Coronary artery (tissue), 2 donors: ENCODE measurements around the gene COMP.

Source experiments
- DNase-seq: peaks from one replicate; pipeline ENCODE4 v3.0.0-alpha.2; 2017; ENCODE audit warnings: low spot score
- H3K27ac ChIP-seq, 2 donors: fragments of 200-600 bp; sonication (generic); one replicate each; pipeline ENCODE4 v1.5.1; 2016 to 2019
- H3K4me3 ChIP-seq: fragments of 200-600 bp; sonication (generic); 2 replicates; pipeline ENCODE4 v1.5.1; 2016; ENCODE audit warnings: mild to moderate bottlenecking, moderate library complexity
- CTCF ChIP-seq: fragments of 200-600 bp; sonication (generic); IDR thresholded peaks from one replicate; pipeline ENCODE4 v1.5.1; 2019; ENCODE audit warnings: antibody characterized with exemption

The COMP gene

GRCh38 chr19:18777301-18778075, 13.6 kb downstream of the COMP start:
- Histone ChIP-seq H3K4me3 (no peak overlapping the region), H3K27ac (no peak overlapping the region)
- no peak for DNase-seq
- TF ChIP-seq CTCF, result no peak

- Histone ChIP-seq H3K4me3 (no peak overlapping the region), H3K27ac (no peak overlapping the region)
- DNase-seq, result no peak
- no peak for TF ChIP-seq CTCF
These were observed 14.4 kb downstream of the COMP start for GRCh38 chr19:18776736-18777135.

DNA sequence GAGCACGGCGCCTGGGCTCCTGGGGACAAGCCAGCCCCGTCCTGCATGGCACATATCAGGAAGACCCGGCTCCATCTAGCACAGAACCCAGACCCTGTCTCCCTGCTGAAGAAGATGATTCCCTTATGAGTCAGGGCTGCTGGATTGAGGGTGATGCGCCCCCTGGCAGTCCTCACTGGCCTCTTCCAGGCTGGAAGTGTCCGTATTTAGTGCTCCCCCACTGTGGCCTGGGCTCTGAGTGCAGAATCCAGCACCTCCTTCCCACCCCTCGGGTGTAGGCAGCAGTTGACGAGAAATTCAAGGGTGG, 14.9 kb downstream of the COMP start:
- no peak overlapping the region for H3K4me3 ChIP-seq
- no peak for DNase-seq
- H3K27ac ChIP-seq, result no peak overlapping the region
- TF ChIP-seq CTCF, result no peak

DNA sequence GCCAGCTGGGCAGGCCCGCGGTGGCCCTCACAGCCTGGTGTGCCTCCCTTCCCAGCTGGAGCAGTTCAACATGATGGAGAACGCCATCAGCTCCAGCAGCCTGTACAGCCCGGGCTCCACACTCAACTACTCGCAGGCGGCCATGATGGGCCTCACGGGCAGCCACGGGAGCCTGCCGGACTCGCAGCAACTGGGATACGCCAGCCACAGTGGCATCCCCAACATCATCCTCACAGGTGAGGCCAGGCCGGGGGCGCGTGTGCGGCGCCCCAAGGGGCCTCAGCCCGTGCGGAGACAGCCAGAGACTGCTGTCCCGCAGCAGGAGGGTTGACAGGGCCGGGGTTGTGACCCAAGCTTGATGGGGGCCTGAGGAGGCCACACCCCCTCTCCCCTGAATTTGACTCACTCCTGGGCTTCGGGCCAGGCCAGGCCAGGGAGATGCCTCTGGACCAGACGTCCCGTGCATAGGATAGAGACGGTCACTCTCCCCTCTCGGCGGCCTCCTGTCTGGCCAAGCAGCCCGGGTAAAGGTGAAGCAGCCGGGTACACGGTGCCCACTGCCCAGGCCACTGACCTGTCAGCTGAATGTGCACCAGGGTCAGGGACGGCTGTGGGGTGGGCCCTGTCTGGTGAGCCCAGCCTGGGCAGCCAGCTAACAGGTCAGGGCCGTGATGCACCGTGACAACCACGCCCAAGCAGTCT, 15.4 kb downstream of the COMP start:
- TF ChIP-seq CTCF, result no peak
- H3K4me3 ChIP-seq, result no peak overlapping the region
- H3K27ac ChIP-seq, result no peak overlapping the region
- no peak for DNase-seq

DNA sequence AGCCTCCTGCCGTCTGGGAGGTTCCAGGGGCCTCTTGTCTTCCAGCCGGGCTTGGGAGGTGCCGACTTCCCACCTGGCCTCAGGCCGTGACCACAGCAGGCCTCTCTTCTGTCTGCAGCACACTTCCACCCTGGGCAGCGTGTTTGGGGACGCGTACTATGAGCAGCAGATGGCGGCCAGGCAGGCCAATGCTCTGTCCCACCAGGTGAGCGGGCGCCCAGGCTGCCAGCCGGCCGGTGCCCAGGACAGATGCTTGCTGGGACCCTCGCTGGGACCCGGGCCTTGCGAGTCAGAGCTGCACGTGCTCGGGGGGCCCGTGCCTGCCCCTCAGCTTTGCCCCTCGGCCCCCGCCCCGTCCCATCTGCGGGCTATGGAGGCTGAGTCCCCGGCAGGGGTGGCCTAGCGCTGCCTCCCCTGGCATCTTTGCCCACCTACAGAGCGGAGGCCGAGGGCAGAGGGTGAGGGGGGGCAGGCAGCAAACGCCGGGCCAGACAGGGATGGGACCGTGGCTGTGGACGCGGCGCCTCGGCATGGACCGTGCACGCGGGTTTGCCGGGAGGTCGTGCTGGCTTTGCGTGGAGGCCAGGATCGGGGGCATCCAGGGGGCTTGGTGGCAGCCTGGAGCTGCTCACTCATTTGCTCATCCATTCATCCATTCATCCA, 16.2 kb downstream of the COMP start:
- Histone ChIP-seq H3K4me3 (no peak overlapping the region), H3K27ac (no peak overlapping the region)
- no peak for TF ChIP-seq CTCF
- no peak for DNase-seq

DNA sequence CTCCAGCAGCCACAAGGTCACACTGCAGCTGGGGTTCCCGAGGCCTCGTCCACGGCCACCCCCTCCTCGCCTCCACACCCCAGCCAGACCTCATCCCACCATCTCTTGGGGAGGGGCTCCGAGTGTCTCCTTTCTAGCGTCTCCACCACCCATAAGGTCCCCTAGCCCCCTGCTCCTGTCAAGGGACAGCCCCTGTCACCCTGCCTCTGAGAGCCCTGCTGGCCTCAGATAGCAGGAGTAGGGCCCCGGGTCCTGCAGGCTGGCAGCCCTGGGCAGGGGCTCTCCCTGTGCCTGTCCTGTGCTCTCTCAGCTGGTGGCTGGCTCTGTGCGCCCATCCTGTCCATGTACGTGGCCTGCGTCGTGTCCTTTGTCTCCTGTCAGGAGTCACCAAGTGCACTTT, 17.0 kb downstream of the COMP start:
- H3K27ac ChIP-seq, result no peak overlapping the region
- no peak for TF ChIP-seq CTCF
- H3K4me3 ChIP-seq, result no peak overlapping the region
- no peak for DNase-seq

- H3K4me3 ChIP-seq, result no peak overlapping the region
- H3K27ac ChIP-seq, result no peak overlapping the region
- TF ChIP-seq CTCF, result no peak
- DNase-seq, result no peak
These were observed 17.4 kb downstream of the COMP start for GRCh38 chr19:18773682-18774081.
